ENCODE results near the gene TFIP11.

TFIP11 gene

DNA sequence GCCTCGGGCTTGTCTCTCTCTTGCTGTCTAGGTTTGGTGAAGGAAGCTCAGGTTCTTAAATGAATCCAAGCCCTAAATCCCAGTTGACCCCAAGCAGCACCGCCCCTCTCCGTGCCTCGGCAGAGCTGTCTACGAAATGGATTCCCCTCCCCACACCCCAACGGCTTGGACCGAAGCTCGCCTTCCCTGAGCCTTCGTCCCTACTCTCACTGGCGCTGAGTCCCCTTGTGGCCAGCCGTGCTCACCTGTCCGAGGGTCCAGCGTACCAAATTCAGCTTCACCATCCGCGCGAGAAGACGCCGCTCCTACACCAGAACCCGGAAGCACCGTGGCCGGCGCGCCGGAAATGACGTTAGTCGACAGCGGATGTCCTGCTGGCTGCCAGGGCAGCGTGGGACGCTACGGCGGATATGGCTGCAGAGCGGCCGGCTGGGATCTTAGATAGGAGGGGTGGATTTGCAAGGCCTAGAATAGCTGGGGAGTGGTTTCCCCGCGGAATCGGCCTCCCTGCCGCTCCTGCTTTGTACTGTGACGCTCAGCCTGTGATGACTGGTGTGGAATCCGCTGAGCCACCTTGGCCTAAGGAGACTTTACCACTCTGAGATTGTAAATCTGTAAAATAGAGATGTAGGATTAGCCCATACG is at the start of gene TFIP11:
Gene TFIP11 (minus strand): TSS at position 325 of the 645 bp plus-strand sequence. CDS start 2,201 bp downstream, outside the sequence.
- H3K4me3 Mint-ChIP-seq = peak within 1 kb of the TSS; percentile 100
- H3K4me1 Mint-ChIP-seq = peaks cover 44% of the 10 kb centered on the region
- no peaks in the 10 kb centered on the region for H3K27me3 Mint-ChIP-seq (ENCODE audit: low read depth, poor library complexity)
- TF ChIP-seq, protein P1, sequence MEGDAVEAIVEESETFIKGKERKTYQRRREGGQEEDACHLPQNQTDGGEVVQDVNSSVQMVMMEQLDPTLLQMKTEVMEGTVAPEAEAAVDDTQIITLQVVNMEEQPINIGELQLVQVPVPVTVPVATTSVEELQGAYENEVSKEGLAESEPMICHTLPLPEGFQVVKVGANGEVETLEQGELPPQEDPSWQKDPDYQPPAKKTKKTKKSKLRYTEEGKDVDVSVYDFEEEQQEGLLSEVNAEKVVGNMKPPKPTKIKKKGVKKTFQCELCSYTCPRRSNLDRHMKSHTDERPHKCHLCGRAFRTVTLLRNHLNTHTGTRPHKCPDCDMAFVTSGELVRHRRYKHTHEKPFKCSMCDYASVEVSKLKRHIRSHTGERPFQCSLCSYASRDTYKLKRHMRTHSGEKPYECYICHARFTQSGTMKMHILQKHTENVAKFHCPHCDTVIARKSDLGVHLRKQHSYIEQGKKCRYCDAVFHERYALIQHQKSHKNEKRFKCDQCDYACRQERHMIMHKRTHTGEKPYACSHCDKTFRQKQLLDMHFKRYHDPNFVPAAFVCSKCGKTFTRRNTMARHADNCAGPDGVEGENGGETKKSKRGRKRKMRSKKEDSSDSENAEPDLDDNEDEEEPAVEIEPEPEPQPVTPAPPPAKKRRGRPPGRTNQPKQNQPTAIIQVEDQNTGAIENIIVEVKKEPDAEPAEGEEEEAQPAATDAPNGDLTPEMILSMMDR (IDR thresholded peaks at IDR 0.05) = no peak
- DNase-seq = peak; percentile 97
- peaks cover 21% of the 10 kb centered on the region for H3K36me3 Mint-ChIP-seq (ENCODE audit: low read depth)
- H3K27ac Mint-ChIP-seq = peak within 1 kb of the TSS; percentile 99
- H3K9me3 Mint-ChIP-seq = no peaks in the 10 kb centered on the region

DNA sequence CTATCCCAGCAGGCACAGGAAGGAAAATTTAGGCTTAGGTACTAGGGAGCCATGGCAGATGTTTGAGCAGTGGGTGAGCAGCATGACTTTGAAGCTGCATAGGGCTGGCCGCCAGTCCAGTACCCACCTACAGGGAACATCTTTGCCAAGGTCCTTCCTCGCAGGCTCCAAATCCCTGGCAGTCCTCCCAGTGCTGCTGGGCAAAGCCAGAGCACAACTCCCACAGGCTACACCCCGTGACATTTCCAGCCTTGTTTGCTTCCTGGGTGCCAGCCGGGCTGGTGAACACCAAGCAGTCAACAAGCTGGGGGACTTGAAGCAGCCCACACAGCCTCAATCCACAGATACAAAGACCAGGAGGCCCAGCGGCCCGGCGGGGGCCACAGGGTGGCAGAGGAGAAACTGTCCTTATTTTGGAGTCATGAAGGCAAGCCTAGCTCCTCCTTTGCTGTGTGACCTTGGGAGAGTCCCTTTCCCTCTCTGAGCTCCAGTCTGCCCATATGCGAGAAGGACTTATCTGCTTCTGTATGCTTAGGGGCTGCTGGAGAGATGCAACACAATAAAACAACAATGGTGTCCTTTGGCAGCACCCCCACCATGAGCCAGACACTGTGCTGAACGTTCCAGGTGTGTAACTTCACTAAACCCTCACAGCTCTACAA is 49.6 kb upstream of the TFIP11 start:
- TF ChIP-seq, protein P1 (IDR thresholded peaks at IDR 0.05) = no peak
- no peaks in the 10 kb centered on the region for H3K36me3 Mint-ChIP-seq (ENCODE audit: low read depth)
- H3K27me3 Mint-ChIP-seq (ENCODE audit: low read depth, poor library complexity) = no peaks in the 10 kb centered on the region
- no peak overlapping the region for H3K27ac Mint-ChIP-seq
- H3K4me1 Mint-ChIP-seq = peaks cover 25% of the 10 kb centered on the region
- no peak for DNase-seq
- no peak overlapping the region for H3K4me3 Mint-ChIP-seq
- no peaks in the 10 kb centered on the region for H3K9me3 Mint-ChIP-seq

DNA sequence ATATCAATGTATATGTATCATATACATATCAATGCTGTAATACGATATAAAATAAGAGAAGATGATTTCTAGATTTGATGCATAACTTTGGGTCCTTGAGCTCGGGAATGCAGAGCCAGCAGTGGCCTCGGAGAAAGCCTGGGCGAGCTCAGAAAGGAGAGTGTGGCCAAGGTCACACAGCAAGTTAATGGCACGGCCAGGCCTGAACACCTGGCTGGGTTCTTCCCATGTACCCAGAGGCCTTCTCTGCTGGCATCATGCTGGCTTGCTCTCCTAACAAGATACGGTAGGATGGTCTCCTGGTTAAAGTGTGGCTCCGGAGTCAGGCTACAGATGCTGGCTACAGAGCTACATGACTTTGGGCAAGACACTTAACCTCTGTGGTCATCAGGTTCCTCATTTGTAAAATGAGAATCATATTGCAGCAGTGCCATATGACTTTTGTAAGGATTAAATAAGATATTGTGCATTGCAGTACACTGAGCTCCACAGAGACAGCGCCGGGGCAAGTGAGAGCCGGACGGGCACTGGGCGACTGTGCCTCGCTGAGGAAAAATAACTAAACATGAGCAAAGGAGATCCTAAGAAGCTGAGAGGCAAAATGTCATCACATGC is 47.8 kb upstream of the TFIP11 start:
- TF ChIP-seq, protein P1 (IDR thresholded peaks at IDR 0.05) = no peak
- no peaks in the 10 kb centered on the region for H3K36me3 Mint-ChIP-seq (ENCODE audit: low read depth)
- no peak for DNase-seq
- H3K9me3 Mint-ChIP-seq = no peaks in the 10 kb centered on the region
- H3K27ac Mint-ChIP-seq = peak overlapping the region; percentile 70
- no peak overlapping the region for H3K4me3 Mint-ChIP-seq
- peaks cover 19% of the 10 kb centered on the region for H3K4me1 Mint-ChIP-seq
- no peaks in the 10 kb centered on the region for H3K27me3 Mint-ChIP-seq (ENCODE audit: low read depth, poor library complexity)

DNA sequence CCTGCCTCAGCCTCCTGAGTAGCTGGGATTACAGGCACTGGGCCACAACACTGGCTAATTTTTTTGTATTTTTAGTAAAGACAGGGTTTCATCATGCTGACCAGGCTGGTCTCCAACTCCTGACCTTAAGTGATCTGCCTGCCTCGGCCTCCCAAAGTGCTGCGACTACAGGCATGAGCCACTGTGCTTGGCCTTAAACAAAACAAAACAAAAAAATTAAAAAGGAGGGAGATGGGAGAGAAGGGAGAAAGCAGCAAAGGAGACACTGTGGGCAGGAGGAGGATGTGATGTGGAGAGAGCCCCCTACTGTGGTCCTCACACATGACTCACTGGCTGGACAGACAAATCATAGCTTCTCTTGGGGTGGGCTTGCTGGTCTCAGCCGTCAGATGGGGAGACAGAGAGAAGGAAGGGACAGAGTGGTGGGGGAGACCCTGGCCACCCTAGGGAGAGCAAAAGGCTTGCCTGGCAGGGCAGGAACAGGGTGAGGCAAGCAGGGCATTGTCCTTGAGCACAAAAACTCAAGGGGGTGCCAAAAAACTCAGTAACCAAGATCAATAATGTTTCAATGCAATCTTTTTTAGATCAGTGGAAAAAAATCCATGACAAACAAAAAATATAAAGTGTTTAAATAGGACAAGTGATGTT is 46.1 kb upstream of the TFIP11 start:
- Mint-ChIP-seq H3K4me1 (peaks cover 23% of the 10 kb centered on the region), H3K27ac (peak overlapping the region; percentile 77), H3K4me3 (no peak overlapping the region), H3K27me3 (ENCODE audit: low read depth, poor library complexity) (no peaks in the 10 kb centered on the region), H3K9me3 (no peaks in the 10 kb centered on the region), H3K36me3 (ENCODE audit: low read depth) (no peaks in the 10 kb centered on the region)
- no peak for DNase-seq
- TF ChIP-seq, protein P1 (IDR thresholded peaks at IDR 0.05) = no peak

DNA sequence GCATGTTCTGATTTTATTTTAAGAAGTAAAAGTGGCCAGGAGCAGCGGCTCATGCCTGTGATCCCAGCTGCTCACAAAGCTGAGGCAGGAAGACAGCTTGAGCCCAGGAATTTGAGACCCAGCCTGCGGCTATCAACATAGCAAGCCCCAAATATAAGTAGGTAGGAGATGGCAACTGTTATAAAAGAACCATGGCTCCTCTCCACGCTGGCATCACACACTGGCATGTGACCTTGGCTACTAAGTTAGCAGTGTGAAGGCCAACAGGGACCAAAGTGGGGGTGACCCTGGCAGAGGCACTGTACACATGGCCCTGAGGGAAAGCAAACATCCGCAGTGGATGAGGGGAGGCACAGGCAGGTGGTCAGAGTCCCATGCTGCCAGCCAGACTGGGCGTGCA is 44.6 kb upstream of the TFIP11 start:
- TF ChIP-seq, protein P1 (IDR thresholded peaks at IDR 0.05) = no peak
- no peak overlapping the region for H3K4me3 Mint-ChIP-seq
- H3K4me1 Mint-ChIP-seq = peaks cover 23% of the 10 kb centered on the region
- no peaks in the 10 kb centered on the region for H3K9me3 Mint-ChIP-seq
- H3K36me3 Mint-ChIP-seq (ENCODE audit: low read depth) = no peaks in the 10 kb centered on the region
- DNase-seq = no peak
- no peaks in the 10 kb centered on the region for H3K27me3 Mint-ChIP-seq (ENCODE audit: low read depth, poor library complexity)
- H3K27ac Mint-ChIP-seq = no peak overlapping the region
